CD4-positive, CD25-positive, alpha-beta regulatory T cell (primary cell): Measurements from ENCODE around the gene BAZ1A. TPM values are rescaled to one million over a fixed set of nuclear protein-coding genes. Genes with fewer than 3 reads are reported as not detected.
"Not testable (repeated sequence)": the region's sequence is repeated elsewhere in the genome, so short reads cannot be mapped to it uniquely, and the experiment has no call there.

ENCODE experiments used
- ATAC-seq, 2 donors: fragments of 150-1000 bp; cut with Tn5 transposase; one replicate each; pipeline ENCODE4 v1.10.0; 2021; ENCODE audit warnings: low read depth in 2 of 2, moderate number of reproducible peaks in 2 of 2, moderate library complexity in 1 of 2
- DNase-seq, 3 donors: peaks; one replicate each; pipeline versions ENCODE4 v3.0.0 to v3.0.0-alpha.2; 2012 to 2022; ENCODE audit warnings: mixed read lengths in 1 of 3
- H3K27ac ChIP-seq: one replicate; pipeline ENCODE4 v1.7.0; 2013; ENCODE audit warnings: mild to moderate bottlenecking, low read length; ENCODE audit not compliant: insufficient read depth, poor library complexity, severe bottlenecking
- H3K27me3 ChIP-seq: one replicate; pipeline ENCODE4 v1.7.0; 2013; ENCODE audit warnings: low read length; ENCODE audit not compliant: control insufficient read depth, insufficient read depth
- H3K36me3 ChIP-seq: one replicate; pipeline ENCODE4 v1.7.0; 2013; ENCODE audit warnings: mild to moderate bottlenecking, low read length, moderate library complexity; ENCODE audit not compliant: control insufficient read depth, insufficient read depth
- H3K4me1 ChIP-seq: 2 replicates; pipeline ENCODE4 v1.7.0; 2013; ENCODE audit warnings: mild to moderate bottlenecking, low read length; ENCODE audit not compliant: insufficient read depth, control insufficient read depth, poor library complexity, severe bottlenecking
- H3K4me3 ChIP-seq: one replicate; pipeline ENCODE4 v1.7.0; 2013; ENCODE audit warnings: low read depth, mild to moderate bottlenecking, low read length, moderate library complexity
- H3K9me3 ChIP-seq, 2 experiments: 1 replicate in 1 of 2; 2 replicates in 1 of 2; pipeline ENCODE4 v1.7.0; 2013; ENCODE audit warnings: low read length in 2 of 2, mild to moderate bottlenecking in 1 of 2, moderate library complexity in 1 of 2; ENCODE audit not compliant: control insufficient read depth in 2 of 2
- H3K27ac Mint-ChIP-seq, 3 donors: one replicate each; pipeline ENCODE4 v1.8.0; 2020 to 2022; ENCODE audit warnings: mild to moderate bottlenecking in 3 of 3, mixed read lengths in 3 of 3, moderate library complexity in 2 of 3
- H3K27me3 Mint-ChIP-seq: one replicate; pipeline ENCODE4 v1.8.0; 2022; ENCODE audit warnings: mild to moderate bottlenecking, mixed read lengths
- H3K36me3 Mint-ChIP-seq: one replicate; pipeline ENCODE4 v1.8.0; 2020; ENCODE audit warnings: mixed read lengths
- H3K4me1 Mint-ChIP-seq, 4 donors: one replicate each; pipeline ENCODE4 v1.8.0; 2020 to 2022; ENCODE audit warnings: mixed read lengths in 4 of 4, mild to moderate bottlenecking in 1 of 4
- H3K4me3 Mint-ChIP-seq, 4 donors: one replicate each; pipeline ENCODE4 v1.8.0; 2020 to 2022; ENCODE audit warnings: mild to moderate bottlenecking in 4 of 4, mixed read lengths in 4 of 4, moderate library complexity in 3 of 4
- H3K9me3 Mint-ChIP-seq, 7 donors: one replicate each; pipeline ENCODE4 v1.8.0; 2020 to 2022; ENCODE audit warnings: mixed read lengths in 7 of 7, mild to moderate bottlenecking in 3 of 7, moderate library complexity in 2 of 7
- polyA plus RNA-seq, 4 donors: library from polyadenylated mRNA; unstranded; fragments of 300-500 nt; fragmentation: Illumina TruSeq; gene quantifications; one replicate each; pipeline ENCODE4 v1.2.3, GENCODE V29; 2021
- total RNA-seq: library from RNA; stranded (reverse); gene quantifications from one replicate; pipeline ENCODE4 v1.2.3, GENCODE V29; 2022

Gene BAZ1A
- total and polyA plus RNA-seq, 5 donors from 2014 or later: 9.4 to 55.1 (median 10.2) TPM

DNA sequence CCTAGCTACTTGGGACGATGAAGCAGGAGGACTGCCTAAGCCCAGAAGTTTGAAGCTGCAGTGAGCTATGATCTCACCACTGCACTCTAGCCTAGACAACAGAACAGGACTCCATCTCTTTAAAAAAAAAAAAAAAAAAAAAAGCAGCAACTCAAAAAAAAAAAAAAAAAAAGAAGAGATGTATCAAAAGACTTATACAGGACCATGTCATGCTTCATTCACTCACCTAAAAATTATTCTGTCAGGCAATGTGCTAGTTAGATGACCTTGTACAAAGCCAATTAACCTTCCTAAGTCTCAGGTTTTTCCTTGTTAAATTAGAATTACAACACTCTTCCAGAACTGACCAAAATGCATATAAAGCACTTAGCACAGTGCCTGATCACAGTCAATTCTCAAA lies 50.9 kb downstream of the BAZ1A start:
- Histone ChIP-seq H3K4me1 (no peaks in the 10 kb centered on the region), H3K4me3 (no peak overlapping the region), H3K27ac (no peak overlapping the region), H3K36me3 (peaks cover 42% of the 10 kb centered on the region), H3K27me3 (no peaks in the 10 kb centered on the region), H3K9me3 (no peaks in the 10 kb centered on the region)
- Mint-ChIP-seq H3K4me1 (peaks cover 19 to 25% (median 22%) of the 10 kb centered on the region in 4 donors), H3K4me3 (no peak overlapping the region), H3K9me3 (no peaks in the 10 kb centered on the region), H3K27ac (peak overlapping the region in 1 of 3 donors; percentile 31), H3K27me3 (no peaks in the 10 kb centered on the region), H3K36me3 (peaks cover 41% of the 10 kb centered on the region)
- no peak for ATAC-seq
- no peak for DNase-seq

DNA sequence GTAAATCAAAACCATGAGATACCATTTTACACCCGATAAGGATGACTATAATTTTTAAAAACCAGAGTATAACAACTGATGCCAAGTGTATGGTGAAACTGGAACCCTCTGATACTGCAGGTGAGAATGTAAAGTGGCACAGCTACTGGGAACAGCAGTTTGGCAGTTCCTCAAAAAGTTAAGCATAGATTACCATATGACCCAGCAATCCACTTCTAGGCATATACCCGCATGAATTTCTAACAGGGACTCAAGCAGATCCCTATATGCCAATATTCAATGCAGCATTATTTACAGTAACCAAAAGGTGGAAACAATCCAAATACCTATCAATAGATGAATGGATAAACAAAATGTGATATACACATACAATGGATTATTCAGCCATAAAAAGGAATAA lies 57.4 kb downstream of the BAZ1A start:
- Mint-ChIP-seq H3K4me3 (no peak overlapping the region), H3K36me3 (peaks cover 21% of the 10 kb centered on the region), H3K27ac (peak overlapping the region in 1 of 3 donors; percentile 57), H3K9me3 (no peaks in the 10 kb centered on the region), H3K4me1 (peaks cover 3 to 17% (median 14%) of the 10 kb centered on the region in 4 donors), H3K27me3 (no peaks in the 10 kb centered on the region)
- DNase-seq: no peak
- Histone ChIP-seq H3K4me3 (no peak overlapping the region), H3K36me3 (peaks cover 21% of the 10 kb centered on the region), H3K4me1 (no peaks in the 10 kb centered on the region), H3K9me3 (no peaks in the 10 kb centered on the region), H3K27me3 (no peaks in the 10 kb centered on the region), H3K27ac (no peak overlapping the region)
- ATAC-seq: no peak

DNA sequence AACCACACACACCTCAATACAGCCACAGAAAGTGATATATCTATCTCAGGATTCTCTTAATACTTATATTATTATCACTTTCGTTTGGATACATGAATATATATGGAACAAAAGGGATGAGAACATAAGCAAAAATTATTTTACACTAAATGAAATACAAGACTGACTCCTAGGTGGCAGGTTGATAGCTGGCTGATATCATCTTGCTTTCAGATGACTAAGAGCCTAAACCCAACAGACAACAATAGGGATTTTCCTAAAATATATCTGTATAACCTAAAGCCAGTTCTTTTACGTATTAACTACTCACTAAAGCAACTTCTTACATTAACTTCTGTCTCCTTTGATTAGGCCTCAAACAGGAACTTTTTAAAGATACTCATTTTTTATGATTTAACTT lies 65.1 kb downstream of the BAZ1A start:
- no peak overlapping the region for H3K4me3 Mint-ChIP-seq
- H3K9me3 ChIP-seq: peaks cover 6 to 10% of the 10 kb centered on the region in 2 experiments
- no peaks in the 10 kb centered on the region for H3K27me3 ChIP-seq
- no peak overlapping the region for H3K4me3 ChIP-seq
- peaks cover 35% of the 10 kb centered on the region for H3K36me3 ChIP-seq
- H3K27me3 Mint-ChIP-seq: no peaks in the 10 kb centered on the region
- H3K27ac Mint-ChIP-seq: peak overlapping the region in 2 of 3 donors; percentile 34 to 49
- DNase-seq: no peak
- H3K36me3 Mint-ChIP-seq: peaks cover 31% of the 10 kb centered on the region
- peaks cover 13 to 19% (median 18%) of the 10 kb centered on the region in 4 donors for H3K4me1 Mint-ChIP-seq
- peaks cover 10% of the 10 kb centered on the region for H3K4me1 ChIP-seq
- no peak for ATAC-seq
- peaks cover 0 to 11% (median 3%) of the 10 kb centered on the region in 7 donors for H3K9me3 Mint-ChIP-seq
- no peak overlapping the region for H3K27ac ChIP-seq

DNA sequence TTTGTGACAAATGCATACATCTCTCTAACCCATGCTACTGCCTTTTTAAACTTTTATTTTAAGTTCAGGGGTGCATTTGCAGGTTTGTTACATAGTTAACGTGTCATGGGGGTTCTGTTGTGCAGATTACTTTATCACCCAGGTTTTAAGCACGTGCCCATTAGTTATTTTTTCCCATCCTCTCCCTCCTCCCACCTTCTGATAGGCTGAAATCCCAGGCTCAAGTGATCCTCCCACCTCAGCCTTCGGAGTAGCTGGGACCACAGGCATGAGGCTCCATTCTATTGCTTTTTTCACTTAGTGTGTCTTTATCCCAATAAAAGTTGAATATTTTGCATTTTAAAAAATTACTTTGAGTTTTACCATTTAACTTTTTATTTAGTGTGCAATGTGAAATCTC lies 68.9 kb downstream of the BAZ1A start:
- Mint-ChIP-seq H3K4me3 (no peak overlapping the region), H3K9me3 (peaks cover 0 to 14% (median 3%) of the 10 kb centered on the region in 7 donors), H3K36me3 (peaks cover 49% of the 10 kb centered on the region), H3K27me3 (no peaks in the 10 kb centered on the region), H3K27ac (no peak overlapping the region), H3K4me1 (peaks cover 3 to 8% (median 5%) of the 10 kb centered on the region in 4 donors)
- H3K9me3 ChIP-seq: peaks cover 8 to 10% of the 10 kb centered on the region in 2 experiments
- no peak for ATAC-seq
- peaks cover 4% of the 10 kb centered on the region for H3K4me1 ChIP-seq
- no peak overlapping the region for H3K27ac ChIP-seq
- no peak for DNase-seq
- no peak overlapping the region for H3K4me3 ChIP-seq
- H3K36me3 ChIP-seq: peaks cover 64% of the 10 kb centered on the region
- no peaks in the 10 kb centered on the region for H3K27me3 ChIP-seq

DNA sequence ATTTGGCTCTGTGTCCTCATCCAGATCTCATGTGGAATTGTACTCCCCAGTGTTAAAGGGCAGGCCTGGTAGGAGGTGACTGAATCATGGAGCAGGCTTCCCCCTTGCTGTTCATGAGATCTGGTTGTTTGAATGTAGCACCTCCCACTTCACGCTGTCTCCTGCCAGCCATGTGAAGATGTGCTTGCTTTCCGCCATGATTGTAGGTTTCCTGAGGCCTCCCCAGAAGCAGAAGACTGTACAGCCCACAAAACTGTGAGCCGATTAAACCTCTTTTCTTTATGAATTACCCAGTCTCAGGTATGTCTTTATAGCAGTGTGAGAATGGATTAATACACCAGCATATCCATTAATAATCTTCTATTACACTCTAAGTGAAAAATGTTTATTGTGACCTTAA lies 70.2 kb downstream of the BAZ1A start:
- Mint-ChIP-seq H3K4me1 (peaks cover 4 to 9% (median 6%) of the 10 kb centered on the region in 4 donors), H3K27ac (peak overlapping the region in 1 of 3 donors; percentile 51), H3K36me3 (peaks cover 59% of the 10 kb centered on the region), H3K27me3 (no peaks in the 10 kb centered on the region), H3K9me3 (peaks cover 0 to 14% (median 4%) of the 10 kb centered on the region in 7 donors), H3K4me3 (no peak overlapping the region)
- ATAC-seq (no peak), DNase-seq (no peak)
- peaks cover 1% of the 10 kb centered on the region for H3K4me1 ChIP-seq
- no peak overlapping the region for H3K4me3 ChIP-seq
- H3K36me3 ChIP-seq: peaks cover 72% of the 10 kb centered on the region
- no peaks in the 10 kb centered on the region for H3K27me3 ChIP-seq
- peaks cover 8 to 10% of the 10 kb centered on the region in 2 experiments for H3K9me3 ChIP-seq
- no peak overlapping the region for H3K27ac ChIP-seq

DNA sequence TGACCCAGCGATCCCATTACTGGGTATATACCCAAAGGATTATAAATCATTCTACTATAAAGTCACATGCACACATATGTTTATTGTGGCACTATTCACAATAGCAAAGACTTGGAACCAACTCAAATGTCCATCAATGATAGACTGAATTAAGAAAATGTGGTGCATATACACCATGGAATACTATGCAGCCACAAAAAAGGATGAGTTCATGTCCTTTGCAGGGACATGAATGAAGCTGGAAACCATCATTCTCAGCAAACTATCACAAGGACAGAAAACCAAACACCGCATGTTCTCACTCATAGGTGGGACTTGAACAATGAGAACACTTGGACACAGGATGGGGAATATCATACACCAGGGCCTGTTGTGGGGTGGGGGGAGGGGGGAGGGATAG lies 76.3 kb downstream of the BAZ1A start:
- H3K4me1 Mint-ChIP-seq, DNase-seq, H3K4me1 ChIP-seq, H3K27ac Mint-ChIP-seq, H3K9me3 Mint-ChIP-seq, ATAC-seq, H3K27me3 ChIP-seq, H3K27ac ChIP-seq, H3K9me3 ChIP-seq, H3K4me3 Mint-ChIP-seq, H3K27me3 Mint-ChIP-seq, H3K4me3 ChIP-seq: not testable (repeated sequence)
- peaks cover 49% of the 10 kb centered on the region for H3K36me3 Mint-ChIP-seq
- H3K36me3 ChIP-seq: peaks cover 69% of the 10 kb centered on the region

DNA sequence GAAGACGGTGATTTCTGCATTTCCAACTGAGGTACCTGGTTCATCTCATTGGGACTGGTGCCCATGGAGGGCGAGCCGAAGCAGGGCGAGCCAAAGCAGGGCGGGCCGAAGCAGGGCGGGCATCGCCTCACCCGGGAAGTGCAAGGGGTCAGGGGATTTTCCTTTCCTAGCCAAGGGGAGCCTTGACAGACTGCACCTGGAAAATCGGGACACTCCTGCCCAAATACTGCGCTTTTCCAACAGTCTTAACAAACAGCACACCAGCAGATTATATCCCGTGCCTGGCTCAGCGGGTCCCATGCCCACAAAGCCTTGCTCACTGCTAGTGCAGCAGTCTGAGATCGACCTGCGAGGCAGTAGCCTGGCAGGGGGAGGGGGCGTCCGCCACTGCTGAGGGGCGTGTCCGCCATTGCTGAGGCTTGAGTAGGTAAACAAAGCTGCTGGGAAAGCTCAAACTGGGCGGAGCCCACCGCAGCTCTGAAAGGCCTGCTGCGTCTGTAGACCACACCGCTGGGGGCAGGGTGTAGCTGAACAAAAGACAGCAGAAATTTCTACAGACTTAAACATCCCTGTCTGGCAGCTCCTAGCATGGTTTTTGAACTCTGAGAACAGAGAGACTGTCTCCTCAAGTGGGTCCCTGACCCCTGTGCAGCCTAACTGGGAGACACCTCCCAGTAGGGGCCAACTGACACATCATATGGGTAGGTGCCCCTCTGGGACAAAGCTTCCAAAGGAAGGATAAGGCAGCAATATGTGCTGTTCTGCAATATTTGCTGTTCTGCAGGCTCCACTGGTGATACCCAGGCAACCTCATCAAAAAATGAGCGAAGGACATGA lies 77.2 kb downstream of the BAZ1A start:
- no peak overlapping the region for H3K27ac Mint-ChIP-seq
- H3K36me3 Mint-ChIP-seq: peaks cover 46% of the 10 kb centered on the region
- peaks cover 68% of the 10 kb centered on the region for H3K36me3 ChIP-seq

DNA sequence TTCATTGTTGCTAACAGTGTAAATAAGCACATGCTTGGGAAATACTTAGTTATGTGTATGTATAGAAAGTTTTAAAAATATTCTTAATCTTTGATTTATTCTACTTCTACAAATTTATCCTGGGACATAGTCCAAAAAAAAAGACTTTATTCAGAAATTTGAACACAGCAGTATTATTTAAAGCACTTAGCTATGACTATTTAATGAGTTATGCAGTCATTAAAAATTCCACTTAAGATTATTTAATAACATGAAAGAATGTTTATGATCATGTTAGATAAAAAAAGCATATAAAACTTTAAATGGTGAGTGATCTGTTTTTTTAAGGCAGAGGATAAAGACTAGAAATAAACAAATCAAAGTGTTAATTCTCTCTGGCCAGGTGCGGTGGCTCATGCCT lies 78.3 kb downstream of the BAZ1A start:
- H3K4me3 Mint-ChIP-seq: peak overlapping the region in 1 of 4 donors; percentile 54

More for the DNA sequence above, 77.2 kb downstream of the BAZ1A start:
- no peak overlapping the region for H3K4me3 ChIP-seq
- Mint-ChIP-seq H3K4me1 (peaks cover 4 to 7% (median 5%) of the 10 kb centered on the region in 4 donors), H3K27me3 (no peaks in the 10 kb centered on the region), H3K4me3 (no peak overlapping the region), H3K9me3 (peaks cover 0 to 1% (median 0%) of the 10 kb centered on the region in 7 donors)
- no peaks in the 10 kb centered on the region for H3K4me1 ChIP-seq
- DNase-seq (no peak), ATAC-seq (no peak)
- no peak overlapping the region for H3K27ac ChIP-seq
- no peaks in the 10 kb centered on the region for H3K27me3 ChIP-seq
- no peaks in the 10 kb centered on the region for H3K9me3 ChIP-seq

More for the DNA sequence above, 78.3 kb downstream of the BAZ1A start:
- Mint-ChIP-seq H3K27ac (no peak overlapping the region), H3K9me3 (peaks cover 0 to 1% (median 0%) of the 10 kb centered on the region in 7 donors), H3K27me3 (no peaks in the 10 kb centered on the region), H3K4me1 (peaks cover 0 to 9% (median 5%) of the 10 kb centered on the region in 4 donors), H3K36me3 (peaks cover 43% of the 10 kb centered on the region)
- H3K4me1 ChIP-seq: no peaks in the 10 kb centered on the region
- H3K27ac ChIP-seq: no peak overlapping the region
- ATAC-seq (no peak), DNase-seq (no peak)
- no peak overlapping the region for H3K4me3 ChIP-seq
- no peaks in the 10 kb centered on the region for H3K27me3 ChIP-seq
- H3K36me3 ChIP-seq: peaks cover 66% of the 10 kb centered on the region
- no peaks in the 10 kb centered on the region for H3K9me3 ChIP-seq
